HEK293T (cell line): ENCODE results near the gene CPAMD8.
"Not testable (repeated sequence)": the region's sequence is repeated elsewhere in the genome, so short reads cannot be mapped to it uniquely, and the experiment has no call there.

ENCODE experiments used
- BHLHE40 ChIP-seq: fragments of 450-650 bp; IDR thresholded peaks from 2 replicates; pipeline ENCODE4 v1.6.1; 2016; ENCODE audit warnings: mild to moderate bottlenecking, moderate library complexity, borderline replicate concordance
- CTBP1 ChIP-seq: fragments of 450-650 bp; IDR thresholded peaks from 2 replicates; pipeline ENCODE4 v1.6.1; 2016; ENCODE audit warnings: borderline replicate concordance
- ELF4 ChIP-seq: fragments of 450-650 bp; IDR thresholded peaks from 2 replicates; pipeline ENCODE4 v1.6.1; 2017; ENCODE audit warnings: antibody characterized with exemption
- LEF1 ChIP-seq: fragments of 450-650 bp; IDR thresholded peaks from 2 replicates; pipeline ENCODE4 v1.6.1; 2017; ENCODE audit warnings: mild to moderate bottlenecking, borderline replicate concordance
- SP1 ChIP-seq: fragments of 450-650 bp; IDR thresholded peaks from 2 replicates; pipeline ENCODE4 v1.6.1; 2017

DNA sequence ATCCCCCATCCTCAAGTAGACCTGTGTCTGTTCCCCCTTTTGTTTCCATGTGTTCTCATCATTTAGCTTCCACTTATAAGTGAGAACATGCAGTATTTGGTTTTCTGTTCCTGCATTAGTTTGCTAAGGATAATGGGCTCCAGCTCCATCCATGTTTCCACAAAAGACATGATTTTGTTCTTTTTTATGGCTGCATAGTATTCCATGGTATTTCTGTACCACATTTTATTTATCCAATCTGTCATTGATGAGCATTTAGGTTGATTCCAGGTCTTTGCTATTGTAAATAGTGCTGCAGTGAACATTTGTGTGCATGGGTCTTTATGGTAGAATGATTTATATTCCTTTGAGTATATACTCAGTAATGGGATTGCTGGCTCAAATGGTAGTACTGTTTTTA, 68.3 kb downstream of the CPAMD8 start:
- TF ChIP-seq CTBP1, SP1, LEF1, ELF4, BHLHE40: not testable (repeated sequence)
